ENCODE results near the gene ENTHD1.
A peak's percentile ranks its signal among the peaks of the same experiment; 100 is the strongest.
"Not testable (repeated sequence)": the region's sequence is repeated elsewhere in the genome, so short reads cannot be mapped to it uniquely, and the experiment has no call there.

Gene ENTHD1

DNA sequence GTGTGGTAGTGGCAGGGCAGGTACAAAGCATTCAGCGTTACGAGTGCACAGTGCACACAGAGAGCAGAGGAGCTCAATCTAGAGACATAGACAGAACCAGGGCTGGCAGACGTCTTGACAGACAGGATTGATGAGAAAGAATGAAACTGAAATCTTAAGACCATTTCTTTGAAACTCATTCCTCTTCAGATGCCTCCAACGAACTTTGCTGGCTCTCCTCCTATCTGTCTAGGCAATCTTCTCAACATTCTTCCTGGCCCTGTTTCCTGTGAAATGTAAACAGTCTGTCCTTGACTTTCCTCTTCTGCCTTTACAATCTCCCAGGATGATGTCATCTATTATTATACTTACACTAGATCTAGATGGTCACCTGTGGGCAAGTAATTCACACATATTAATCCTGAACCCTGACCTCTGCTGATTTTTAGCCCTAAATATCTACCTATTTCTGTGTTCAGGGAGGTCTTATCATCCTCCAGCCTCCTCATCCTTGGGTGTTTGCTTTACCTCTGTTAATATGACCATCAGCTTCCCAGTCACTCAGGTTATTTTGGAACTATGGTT, 119.5 kb downstream of the ENTHD1 start:
- DNase-seq: peak; percentile 58

DNA sequence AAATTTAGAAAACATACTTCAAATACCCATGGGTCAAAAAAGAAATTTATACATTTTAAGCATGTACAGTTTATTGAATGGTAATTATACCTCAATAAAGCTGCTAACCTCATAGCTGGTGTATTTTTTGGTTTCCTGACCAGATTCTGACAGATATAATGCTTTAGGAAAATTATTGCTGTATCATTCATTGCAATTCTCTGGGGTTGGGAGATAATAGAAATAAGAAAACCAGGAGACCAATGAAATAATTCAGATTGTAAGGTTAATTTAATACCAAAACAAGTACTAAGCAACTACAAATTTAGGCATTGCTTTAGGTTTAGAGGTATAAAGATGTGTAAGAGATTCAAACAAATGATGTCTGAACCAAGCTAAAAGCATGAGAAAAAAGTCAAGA, 120.1 kb downstream of the ENTHD1 start:
- peak; percentile 6 for DNase-seq

DNA sequence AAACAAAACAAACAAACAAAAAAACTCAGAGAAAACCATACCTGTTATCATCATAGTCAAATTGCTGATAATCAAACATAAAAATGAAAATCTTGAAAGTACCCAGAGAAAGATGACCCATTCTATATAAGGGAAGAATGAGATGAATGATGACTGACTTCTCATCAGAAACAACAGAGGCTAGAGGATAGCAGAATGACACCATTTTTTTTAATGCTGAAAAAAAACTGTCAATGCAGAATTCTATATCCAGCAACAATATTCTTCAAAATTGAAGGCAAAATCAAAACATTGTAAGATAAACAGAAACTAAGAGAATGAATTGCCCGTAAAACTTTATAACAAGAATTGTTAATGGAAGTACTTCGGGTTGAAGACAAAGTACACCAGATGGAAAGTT, 122.1 kb downstream of the ENTHD1 start:
- DNase-seq: no peak

DNA sequence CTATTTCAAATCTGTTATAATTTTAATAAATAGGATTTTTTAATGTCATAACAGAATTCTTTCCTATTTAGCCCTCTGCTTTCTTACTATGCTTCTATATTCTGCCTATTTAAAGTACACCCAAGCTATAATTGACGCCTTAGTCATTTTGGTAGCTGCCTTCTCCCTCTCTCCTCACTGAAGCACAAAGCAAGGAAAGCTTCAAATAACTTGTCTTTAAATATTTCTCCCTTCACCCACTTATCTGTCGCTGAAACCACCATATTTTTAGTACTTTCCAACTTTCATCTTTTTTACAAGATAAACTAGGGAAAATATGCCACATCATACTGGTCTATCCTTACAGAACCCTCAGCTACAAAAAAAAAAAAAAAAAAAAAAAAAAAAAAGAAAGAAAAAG, 127.9 kb downstream of the ENTHD1 start:
- DNase-seq: peak; percentile 43

DNA sequence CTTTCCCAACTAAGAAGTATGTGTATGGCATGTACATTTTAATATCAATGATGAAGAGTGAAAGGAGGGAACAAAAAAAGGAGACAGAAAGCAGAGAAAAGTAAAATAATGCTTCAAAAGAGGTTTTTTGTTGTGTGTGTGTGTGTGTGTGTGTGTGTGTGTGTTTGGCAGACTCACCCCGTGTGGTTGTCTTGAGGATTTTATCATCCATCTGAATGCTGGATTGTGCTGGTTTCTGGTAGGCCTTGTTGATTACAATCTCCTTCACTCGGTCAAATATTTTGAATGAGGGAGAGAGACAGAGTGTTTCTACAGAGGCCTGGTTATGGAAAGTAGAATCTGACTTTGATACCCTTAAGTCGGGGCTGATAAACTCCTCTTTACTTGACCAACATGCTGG, 128.5 kb downstream of the ENTHD1 start:
- peak; percentile 26 for DNase-seq

DNA sequence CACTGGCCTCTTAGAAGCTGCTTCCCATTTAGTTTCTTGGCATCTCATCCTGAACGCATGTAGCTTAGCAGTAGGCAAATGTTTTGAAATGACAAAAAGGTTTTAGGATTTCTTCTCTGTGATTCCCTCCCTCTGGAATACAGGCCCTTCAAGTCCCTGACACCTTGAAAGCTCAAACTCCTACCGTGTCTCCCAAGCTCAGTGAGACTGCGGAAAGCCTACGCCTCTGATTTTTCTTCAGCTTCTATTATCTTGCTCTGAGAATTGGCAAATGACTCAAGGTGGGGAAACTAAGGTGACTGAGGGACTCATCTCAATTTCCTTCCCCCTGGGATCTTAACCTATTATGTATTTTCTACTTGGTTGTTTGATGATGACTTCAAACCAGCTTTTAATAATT, 130.3 kb downstream of the ENTHD1 start:
- no peak for DNase-seq

DNA sequence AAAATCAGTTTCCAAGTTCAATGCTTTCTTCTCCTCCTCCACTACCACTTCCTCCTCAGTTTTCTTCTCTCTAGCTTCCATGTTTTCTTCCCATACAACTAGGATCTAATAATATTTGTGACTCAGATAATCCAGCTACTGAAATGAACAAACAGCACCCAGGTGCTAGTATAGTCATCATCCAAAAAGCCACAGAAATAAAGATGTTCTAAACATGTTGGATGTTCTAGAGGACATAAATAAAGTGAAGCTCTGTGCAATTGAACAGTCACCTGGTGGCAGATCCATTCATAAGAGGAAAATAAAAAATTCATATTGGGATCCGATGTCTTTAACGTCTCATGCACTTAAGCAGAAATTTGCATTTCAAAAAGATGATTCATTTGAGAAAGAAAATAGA, 142.8 kb downstream of the ENTHD1 start:
- no peak for DNase-seq

DNA sequence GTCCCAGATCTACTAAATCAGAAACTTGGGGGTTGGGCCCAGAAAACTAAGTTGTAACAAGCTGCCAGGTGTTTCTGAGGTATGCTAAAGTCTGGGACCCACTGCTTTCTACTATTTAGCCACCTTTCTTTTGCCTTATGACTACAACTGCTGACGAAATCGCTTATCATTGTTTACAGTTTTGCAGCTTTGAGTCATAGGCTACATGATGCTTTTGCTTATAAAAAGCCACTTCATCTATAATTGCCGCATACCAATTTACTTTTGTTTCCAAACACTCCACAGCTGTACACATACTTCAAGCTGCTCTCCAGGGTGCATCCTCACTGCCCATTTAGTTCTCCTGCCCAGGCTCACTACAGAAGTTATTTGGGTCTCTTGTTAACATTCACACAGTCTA, 144.7 kb downstream of the ENTHD1 start:
- no peak for DNase-seq

DNA sequence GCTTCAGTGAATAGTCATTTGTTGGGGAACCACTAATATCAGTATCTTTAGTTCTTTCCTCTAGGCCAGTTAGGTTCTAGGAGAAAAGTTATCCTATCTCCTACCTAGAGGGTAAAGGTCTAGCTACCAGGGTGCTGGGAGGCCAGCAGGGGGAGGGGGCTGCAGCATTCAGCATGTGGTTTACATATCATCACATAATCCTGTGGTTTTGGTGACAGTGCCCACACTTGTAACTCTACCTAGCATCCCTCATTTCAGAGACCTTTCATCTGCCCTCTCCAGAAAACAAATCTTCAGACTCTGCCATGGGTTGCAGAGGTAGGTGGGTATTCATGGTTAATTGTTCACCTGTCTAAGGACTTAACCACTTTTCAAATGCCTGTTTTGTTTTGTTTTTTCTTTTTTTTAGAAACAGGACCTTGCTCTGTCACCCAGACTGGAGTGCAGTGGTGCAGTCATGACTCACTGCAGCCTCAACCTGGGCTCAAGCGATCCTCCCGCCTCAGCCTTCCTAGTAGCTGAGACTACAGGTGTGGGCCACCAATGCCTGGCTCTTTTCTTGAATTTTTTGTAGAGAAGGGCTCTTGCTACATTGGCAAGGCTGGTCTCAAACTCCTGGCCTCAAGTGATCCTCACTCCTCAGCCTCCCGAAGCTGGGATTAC, 146.8 kb downstream of the ENTHD1 start:
- no peak for DNase-seq

DNA sequence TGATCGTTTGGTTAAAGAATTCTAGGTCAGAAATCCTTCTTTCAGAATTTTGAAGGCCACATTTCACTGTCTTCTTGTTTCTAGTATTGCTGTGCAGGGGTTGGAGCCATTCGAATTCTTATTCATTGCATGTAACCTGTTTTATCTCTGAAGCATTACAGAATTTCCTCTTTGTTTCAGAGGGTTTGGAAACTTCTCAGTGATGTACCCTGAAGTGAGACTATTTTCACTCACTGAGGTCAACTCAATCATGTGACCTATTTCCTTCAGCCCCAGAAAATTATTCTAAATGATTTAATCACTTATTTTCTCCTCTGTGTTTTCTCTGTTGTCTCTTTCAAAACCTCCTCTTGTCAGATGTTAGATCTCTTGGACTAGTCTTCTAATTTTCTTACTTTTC, 147.8 kb downstream of the ENTHD1 start:
- DNase-seq: no peak

DNA sequence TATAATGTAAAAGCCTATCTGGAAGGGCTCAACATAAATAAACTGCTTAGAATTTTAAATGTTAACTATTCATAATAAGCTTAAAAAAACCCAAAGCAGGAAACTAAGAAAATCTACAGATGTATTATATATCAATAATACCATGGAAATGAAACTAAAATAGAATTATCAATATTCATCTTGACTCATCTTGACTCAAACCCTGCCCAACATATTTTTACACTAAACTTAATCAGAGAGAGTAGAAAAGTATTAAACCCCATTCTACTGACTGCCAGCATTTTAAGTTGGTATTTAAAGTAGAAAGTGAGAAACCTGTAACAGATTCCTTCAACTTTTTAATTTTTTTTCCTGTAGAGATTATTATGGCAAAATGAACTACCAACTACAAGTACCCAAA, 149.2 kb downstream of the ENTHD1 start:
- no peak for DNase-seq

DNA sequence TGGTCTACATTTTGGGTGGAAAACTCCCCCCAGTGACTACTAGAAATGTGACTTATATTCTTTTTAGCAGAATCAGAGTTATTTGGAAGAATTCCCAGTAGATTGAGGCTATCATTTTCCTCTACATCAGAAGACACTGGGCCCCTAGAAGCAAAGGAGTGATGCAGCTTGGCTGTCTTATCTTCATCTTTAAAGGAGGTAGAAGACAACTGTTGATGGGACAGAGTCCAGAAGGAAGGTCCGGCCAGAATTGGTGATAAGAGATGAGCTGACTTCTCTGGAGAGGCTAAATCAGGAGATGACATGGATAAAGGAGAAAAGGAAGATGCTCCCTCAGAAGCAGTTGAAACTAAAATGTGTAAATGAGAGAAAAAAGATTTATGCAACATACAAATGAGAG, 149.6 kb downstream of the ENTHD1 start:
- DNase-seq: no peak

DNA sequence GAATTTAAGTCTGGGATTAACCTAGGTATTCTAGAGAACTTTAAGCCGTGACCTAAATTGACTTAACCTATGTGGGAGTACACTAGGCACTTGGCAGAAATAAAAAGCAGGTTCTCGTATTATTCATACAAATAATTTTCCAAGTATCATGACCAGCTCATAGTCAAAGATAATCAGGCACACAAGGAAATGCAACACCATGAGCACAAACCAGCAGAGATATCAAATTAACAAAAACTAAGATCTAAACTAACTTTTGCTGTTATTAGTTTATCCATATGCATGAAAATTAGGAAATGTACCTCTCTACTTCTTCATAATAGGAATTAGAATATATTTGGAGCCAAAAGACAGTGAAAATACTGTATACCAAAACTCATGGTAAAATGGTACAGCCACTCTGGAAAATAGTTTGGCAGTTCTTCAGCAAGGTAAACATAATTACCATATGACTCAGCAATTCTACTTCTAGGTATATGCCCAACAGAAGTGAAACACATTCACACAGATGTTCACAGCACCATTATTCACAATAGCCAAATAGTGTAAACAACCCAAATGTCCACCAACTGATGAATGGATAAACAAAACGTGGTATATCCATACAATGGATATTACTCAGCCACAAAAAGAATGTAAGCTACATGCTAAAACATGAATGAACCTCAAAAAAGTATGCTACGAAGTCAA, 154.1 kb downstream of the ENTHD1 start:
- no peak for DNase-seq

DNA sequence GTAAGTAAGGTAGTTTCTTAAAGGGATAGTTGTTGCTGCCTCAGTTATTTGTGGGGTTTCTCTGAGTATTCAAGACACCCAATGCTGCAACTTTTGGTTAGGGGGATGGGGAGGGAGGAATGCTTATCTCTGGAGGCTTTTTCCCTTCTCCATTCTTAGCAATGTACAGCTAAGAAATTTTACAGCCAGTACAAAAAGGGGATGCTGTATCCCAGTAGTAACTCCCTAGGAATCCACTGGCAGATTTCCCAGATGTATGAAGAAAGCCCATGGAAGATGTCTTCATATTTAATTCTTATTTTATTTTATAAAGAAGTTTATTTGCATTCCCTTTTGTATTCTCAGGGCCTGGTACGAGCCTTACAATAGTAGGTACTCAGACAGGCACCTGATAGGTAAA, 154.8 kb downstream of the ENTHD1 start:
- no peak for DNase-seq

DNA sequence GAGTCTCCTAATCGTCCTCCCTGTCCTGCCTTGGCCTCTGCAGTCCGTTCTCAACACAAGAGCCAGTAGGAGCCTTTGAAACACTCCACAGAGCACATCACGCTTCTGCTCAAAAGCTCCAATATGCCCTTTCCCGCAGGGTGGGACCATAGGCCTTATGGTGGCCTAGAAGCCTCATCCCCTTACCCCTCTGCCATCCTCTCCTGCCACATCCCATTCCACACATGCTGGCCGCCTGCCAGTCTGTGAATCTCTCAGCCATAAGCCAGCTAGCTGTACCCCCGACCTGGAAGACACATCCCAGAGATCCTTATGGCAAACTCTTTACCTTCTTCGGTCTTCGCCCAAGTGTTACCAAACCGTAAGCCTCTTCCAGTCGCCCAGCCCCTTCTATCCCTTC, 157.8 kb downstream of the ENTHD1 start:
- no peak for DNase-seq

DNA sequence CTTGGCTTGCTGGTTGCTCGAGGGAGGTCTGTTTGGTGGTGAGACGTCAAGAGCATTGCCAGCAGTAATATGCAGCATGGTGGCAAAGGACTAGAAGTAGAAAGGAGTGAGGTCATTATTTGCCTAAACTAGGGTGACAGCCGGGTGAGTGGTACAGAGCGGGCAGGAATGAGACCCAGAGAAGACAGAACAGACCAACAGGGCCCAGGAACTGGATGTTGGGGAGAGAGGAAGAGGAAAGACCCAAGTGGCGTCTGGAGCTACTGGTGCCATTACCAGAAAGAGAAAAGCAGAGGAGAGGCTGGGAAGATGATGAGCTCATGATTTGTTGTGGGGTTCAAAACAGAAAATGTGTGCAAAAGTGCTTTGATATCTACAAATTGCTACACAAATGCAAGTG, 158.7 kb downstream of the ENTHD1 start:
- no peak for DNase-seq

DNA sequence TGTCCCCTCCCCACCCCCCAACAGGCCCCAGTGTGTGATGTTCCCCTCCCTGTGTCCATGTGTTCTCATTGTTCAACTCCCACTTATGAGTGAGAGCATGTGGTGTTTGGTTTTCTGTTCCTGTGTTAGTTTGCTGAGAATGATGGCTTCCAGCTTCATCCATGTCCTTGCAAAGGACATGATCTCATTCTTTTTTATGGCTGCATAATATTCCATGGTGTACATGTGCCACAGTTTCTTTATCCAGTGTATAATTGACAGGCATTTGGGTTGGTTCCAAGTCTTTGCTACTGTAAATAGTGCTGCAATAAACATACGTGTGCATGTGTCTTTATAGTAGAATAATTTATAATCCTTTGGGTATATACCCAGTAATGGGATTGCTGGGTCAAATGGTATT, 159.5 kb downstream of the ENTHD1 start:
- DNase-seq: not testable (repeated sequence)

DNA sequence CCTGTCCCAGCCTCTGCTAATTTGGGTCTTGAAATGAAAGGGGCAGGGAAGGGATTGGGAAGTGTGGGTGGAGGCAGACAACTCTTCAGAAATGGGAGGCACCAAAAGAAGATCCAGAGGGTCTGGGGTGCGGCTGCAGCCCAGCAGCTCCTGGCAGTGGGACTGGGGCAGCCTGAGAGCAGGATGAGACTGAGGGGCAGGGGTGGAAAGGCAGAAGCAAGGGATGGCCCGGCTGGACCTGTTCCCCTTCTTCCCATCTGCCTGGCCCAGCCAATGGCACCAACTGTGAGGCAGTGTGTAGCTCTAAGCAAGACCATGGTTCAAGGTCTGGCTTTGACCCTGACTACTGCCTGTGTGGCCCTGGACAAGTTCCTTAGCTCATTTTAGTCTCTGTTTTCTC, 160.4 kb downstream of the ENTHD1 start:
- DNase-seq: no peak

DNA sequence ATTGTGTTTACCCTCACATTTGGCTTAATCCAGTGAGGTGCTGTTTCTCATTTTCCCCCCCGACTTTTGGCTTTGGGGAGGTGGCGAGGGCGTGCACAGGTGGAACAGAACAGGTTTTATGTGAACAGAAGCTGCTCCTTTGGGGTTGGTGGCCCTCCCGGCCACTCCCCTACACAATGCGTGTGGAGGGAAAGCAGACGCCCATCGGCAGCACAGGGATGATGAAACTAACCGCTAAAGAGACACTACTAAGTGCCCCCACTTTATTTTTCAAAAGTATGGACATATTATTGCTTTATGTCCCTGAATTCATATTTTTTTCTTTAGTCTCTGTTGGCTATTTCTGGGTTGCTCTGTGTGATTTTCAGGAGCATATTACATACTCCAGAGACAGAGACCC, 160.9 kb downstream of the ENTHD1 start:
- no peak for DNase-seq

DNA sequence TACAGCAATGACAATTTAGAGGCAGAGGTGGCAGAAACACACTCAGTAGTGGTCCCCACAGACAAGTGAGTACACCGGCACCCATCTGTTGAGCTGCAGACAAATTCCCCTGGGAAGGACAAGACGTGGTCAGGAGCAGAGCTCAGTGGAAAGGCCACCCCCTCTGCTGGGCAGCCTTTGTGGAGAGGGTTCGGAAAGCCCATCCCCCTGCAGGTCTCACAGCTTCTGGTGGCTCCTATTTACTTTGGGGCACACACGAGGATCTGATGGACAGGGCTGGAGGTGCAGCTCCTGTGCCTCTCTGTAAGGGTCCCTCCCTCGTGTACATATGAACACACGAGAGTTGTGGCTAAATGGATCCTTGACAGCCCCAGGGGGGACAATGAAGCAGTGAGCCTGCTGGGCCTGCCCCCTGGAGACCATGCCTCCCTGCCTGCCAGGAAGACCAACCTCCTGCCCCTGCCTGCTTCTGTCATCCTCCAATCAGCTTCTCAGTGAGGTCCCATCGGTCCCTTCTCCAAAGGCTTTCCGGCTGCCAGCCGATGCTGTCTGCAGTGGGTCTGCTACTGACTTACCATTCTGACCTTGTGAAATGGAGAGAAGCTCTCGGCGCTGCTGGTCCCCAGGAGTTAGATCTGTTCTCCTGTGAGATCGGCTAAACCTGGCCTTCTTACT, 161.5 kb downstream of the ENTHD1 start:
- no peak for DNase-seq

DNA sequence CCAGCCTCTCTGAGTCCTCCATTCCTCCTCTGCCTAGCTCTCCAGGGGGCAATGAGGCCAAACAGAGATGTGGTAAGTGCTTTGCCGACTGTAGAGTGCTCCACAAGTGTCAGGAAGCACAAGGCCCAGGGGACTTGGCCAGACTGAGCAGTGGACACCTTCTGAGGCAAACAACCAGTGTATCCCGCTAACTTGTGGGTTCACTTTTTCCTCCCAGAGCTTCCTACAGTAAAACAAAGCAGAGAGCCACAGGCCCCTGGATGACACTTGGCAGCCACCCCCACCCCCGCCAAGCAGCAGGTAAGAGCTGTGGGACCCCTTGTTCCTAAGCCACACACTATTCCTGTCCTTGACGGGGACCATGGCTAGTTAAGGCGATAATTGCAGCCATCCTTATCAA, 162.1 kb downstream of the ENTHD1 start:
- no peak for DNase-seq

DNA sequence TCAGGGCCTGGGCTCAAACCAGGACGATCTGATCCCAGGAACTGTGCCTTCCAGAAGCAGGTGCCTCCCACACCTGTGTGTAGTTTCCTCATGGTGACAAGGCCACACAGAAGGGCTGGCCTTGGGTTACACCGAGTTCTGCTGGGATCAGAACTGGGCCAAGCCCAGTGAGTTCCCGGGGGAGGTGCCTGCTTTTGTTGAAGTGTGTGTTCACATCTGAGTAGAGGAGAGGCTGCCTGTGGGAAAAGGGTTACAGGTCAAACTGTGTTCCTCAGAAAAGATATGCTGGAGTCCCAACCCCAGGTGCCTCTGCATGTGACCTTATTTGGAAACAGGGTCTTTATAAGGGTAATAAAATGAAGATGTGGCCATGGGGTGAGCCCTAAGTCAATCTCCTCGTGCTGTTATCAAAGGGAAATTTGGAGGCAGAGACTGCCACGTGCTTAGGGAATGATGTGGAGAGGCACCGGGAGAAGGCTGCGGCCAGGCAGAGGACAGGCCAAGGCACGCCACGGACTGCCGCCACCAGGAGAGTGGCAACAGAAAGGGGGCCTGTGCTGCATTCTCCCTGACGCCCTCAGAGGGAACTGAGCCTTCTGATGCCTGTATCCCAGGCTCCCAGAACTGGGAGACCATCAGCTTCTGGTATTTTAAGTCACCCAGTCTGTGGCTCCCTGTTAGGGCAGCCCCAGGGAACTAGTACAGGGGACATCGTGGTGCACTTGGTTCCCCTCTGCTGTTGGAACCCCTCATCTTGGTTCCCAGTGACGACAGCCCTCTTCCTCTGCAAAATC, 164.2 kb downstream of the ENTHD1 start:
- DNase-seq: no peak

DNA sequence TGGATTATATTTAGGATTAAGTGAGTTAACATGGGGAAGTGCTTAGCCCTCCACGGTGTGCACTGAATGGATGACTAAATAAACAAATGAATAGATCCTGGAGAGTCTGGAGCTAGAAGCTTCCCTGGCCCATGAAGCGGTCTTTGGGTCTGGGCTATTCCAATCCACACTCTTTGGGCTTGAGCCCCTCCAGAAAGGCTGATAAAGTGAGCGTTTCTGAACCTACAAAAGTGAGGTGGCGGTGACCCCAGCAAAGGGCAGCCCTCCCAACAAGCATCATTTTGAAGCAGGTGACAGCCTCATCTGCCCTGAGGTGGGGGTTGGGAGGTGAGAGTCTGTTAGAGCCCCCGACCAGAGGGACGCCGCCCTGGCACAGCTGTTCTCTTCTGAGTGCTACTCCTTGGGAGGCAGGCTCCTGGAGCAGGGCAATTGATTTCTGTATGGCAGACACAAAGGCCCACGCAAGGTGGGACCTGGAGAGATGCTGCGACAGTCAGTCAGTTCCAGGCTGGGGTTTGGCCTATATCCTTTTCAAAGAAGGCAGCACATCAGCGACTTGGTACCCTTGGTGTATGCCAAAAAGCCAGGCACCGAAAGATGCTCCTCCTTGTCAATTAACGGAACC, 165.2 kb downstream of the ENTHD1 start:
- no peak for DNase-seq

All from hematopoietic multipotent progenitor cell treated with erythropoietin and hydrocortisone succinate and interleukin-3 and kit ligand, for 8 days (in vitro differentiated cells).